GM13977 (cell line): ENCODE measurements around the gene MAST1.
A peak's percentile ranks its signal among the peaks of the same experiment; 100 is the strongest.
"Not testable (repeated sequence)": the region's sequence is repeated elsewhere in the genome, so short reads cannot be mapped to it uniquely, and the experiment has no call there.

Experiments
- DNase-seq: peaks from one replicate; pipeline ENCODE4 v3.0.0; 2012; ENCODE audit warnings: low spot score
- CTCF ChIP-seq: IDR thresholded peaks from 2 replicates; pipeline ENCODE4 v1.5.1; 2012; ENCODE audit warnings: mild to moderate bottlenecking, control low read depth; ENCODE audit not compliant: insufficient read depth; ENCODE audit errors: extremely low read depth, missing control alignments
- in situ Hi-C: fragments of 300-500 bp; cut with MboI; formaldehyde crosslinking; loops from one replicate; pipeline ENCODE4 v1.12.0; 2022; ENCODE audit warnings: low sequenced_read_pairs, low pct_unique_long_range_greater_than_20kb, mixed read lengths, inconsistent platforms; ENCODE audit not compliant: unreplicated experiment

MAST1 gene

DNA sequence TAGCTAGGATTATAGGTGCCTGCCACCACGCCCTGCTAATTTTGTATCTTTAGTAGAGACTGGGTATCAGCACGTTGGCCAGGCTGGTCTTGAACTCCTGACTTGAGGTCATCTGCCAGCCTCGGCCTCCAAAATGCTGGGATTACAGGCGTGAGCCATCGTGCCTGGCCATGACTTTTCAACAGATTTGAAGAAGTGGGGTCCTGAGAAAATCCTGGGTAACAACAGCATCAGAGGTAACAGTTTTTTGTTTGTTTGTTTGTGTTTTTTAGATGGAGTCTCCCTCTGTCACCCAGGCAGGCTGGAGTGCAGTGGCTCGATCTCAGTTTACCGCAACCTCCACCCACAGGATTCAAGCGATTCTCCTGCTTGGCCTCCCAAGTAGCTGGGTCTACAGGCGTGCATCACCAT, 43.3 kb upstream of the MAST1 start:
- TF ChIP-seq CTCF = no peak
- in situ Hi-C loops = no loop called here
- no peak for DNase-seq

DNA sequence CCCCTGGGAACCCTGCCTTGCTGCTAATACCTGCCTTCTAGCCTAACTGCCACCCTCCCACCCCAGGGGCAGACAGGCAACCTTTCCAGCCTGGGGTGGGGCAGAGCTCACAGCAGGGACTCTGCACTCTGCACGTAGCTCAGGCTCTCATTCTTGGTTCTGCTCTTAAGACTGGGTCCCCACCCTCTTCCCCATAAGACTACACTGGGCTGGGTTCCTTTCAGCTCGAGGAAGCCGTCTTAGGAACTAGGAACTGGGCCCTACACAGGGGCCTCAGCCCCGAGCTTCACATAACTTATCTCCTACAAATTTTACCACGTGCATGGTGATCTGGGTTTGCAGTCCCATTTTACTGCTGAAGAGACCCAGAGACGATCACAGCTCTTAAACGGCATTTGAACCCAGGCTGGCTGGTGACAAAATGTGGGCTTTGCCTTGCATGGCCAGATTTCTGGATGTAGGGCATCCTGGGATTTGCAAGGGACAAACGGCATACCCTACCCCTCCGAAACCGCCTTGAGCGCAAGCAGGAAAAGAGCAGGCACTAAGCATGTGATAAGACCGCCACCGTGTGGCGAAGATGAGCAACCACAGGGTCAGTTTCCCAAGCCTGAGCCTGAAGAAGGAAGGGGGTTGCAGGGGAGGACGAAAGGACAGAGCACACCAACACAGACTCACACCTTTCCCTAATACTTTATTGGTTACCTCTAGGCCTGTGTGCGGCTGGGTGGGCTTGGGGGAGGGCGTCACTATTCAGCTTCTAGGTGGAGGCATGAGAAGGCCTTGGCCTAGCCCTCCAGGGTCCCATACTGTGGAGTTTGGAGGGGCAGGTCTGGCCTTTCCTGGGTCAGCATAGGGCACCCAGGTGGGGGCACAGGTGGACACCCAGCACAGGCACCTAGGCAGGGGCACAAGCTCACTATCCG, 41.9 kb upstream of the MAST1 start:
- DNase-seq = peak; percentile 67
- in situ Hi-C loops = no loop called here
- peak; percentile 98 for TF ChIP-seq CTCF

DNA sequence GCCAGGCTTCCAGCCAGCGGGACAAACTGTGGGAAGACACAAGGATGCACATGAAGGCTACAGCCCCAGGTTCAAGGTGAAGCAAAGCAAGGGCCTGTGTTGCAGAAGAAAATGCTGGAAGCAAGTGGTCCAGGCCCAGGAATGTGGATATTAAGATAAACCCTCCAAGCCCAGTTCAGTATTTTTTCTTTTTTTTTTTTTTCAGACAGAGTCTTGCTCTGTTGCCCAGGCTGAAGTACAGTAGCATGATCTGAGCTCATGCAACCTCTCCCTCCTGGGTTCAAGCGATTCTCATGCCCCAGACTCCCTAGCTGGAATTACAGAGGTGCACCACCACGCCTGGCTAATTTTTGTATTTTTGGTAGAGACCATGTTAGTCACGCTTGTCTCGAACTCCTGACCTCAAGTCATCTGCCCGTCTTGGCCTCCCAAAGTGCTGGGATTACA, 41.2 kb upstream of the MAST1 start:
- no peak for TF ChIP-seq CTCF
- DNase-seq = no peak
- in situ Hi-C loops = no loop called here

DNA sequence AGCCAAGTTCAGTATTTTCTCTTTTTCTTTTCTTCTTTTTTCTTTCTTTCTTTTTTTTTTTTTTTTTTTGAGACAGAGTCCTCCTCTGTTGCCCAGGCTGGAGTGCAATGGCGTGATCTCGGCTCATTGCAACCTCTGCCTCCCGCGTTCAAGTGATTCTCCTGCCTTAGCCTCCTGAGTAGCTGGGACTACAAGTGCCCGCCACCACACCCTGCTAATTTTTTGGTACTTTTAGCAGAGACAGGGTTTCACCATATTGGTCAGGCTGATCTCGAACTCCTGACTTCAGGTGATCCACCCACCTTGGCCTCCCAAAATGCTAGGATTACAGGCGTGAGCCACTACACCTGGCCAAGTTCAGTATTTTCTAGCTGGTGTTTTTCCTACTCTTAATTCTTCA, 40.7 kb upstream of the MAST1 start:
- DNase-seq, in situ Hi-C loops: not testable (repeated sequence)

DNA sequence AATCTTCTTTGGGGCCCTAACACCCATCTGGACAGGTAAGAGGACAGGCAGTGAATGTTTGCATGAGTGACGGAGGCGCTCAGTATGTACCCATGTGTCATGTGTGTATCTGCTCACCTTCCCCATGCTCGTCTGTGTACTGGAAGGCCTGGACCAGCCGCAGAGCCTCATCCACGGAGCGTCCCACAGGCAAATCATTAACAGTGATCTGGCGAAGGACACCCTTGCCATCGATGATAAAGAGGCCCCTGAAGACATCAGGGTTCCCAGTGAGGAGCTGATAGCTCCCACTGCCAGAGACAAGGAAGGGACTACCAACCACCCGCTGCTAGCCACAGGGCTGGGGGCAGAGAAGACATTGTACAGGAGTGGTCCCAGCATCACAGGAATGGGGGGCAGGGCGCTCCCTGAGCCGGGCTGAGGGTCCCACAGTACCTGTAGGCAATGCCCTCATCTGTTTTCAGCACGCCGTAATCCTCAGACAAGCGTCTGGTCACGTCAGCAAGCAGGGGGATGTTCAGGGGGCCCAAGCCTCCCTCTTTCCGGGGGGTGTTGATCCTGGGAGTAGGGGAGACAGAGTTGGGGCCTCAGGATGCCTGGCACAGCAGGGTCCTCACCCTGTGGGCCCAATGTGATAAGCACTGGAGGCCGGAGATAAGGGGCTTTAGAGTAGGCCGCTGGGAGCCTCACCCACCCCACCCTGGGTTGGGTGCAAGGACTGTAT, 38.4 kb upstream of the MAST1 start:
- no peak for TF ChIP-seq CTCF
- DNase-seq = no peak
- in situ Hi-C loops = no loop called here

GRCh38 chr19:12800466-12800770, 37.9 kb upstream of the MAST1 start:
- no peak for TF ChIP-seq CTCF
- DNase-seq = peak; percentile 8
- in situ Hi-C loops = no loop called here

DNA sequence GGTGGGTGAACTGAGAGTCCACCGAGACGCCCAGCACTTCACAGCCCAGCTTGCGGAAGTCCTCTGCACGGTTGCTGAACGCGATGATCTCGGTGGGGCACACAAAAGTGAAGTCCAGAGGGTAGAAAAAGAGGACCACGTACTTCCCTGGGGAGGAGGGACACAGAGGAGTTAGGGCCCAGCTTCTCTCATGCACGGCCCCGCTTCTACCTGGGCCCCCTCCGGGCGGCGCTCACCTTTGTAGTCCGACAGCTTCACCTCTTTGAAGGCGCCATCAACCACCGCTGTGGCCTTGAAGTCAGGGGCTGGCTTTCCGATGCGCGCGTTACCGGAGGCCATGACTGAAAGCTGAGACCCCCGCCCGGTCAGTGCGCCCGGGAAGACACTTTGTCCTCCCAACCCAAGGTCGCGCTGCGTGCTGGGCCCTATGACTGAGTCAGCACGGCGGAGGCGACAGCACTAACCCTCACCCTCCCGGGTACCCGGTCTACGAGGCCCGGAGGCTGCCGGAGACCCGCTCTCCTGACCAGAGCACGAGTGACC, 37.3 kb upstream of the MAST1 start:
- TF ChIP-seq CTCF = no peak
- peak; percentile 15 for DNase-seq
- in situ Hi-C loops = no loop called here
